IPS-15b (cell line): ENCODE results near the gene EPAS1.

Source experiments
- H3K27me3 ChIP-seq: one replicate; pipeline ENCODE4 v1.6.1; 2013; ENCODE audit warnings: low read length; ENCODE audit not compliant: control insufficient read depth, insufficient read depth
- H3K36me3 ChIP-seq: one replicate; pipeline ENCODE4 v1.6.1; 2013; ENCODE audit warnings: low read length; ENCODE audit not compliant: control insufficient read depth, insufficient read depth
- H3K4me1 ChIP-seq: one replicate; pipeline ENCODE4 v1.6.1; 2013; ENCODE audit warnings: mild to moderate bottlenecking, low read length; ENCODE audit not compliant: control insufficient read depth, insufficient read depth
- H3K4me3 ChIP-seq: one replicate; pipeline ENCODE4 v1.5.1; 2013; ENCODE audit warnings: low read depth, low read length
- H3K9ac ChIP-seq: one replicate; pipeline ENCODE4 v1.6.1; 2013; ENCODE audit warnings: low read depth, mild to moderate bottlenecking, low read length
- H3K9me3 ChIP-seq: one replicate; pipeline ENCODE4 v1.6.1; 2013; ENCODE audit warnings: mild to moderate bottlenecking, low read length; ENCODE audit not compliant: control insufficient read depth, insufficient read depth

EPAS1 gene

GRCh38 chr2:46435796-46436360 lies 138.7 kb downstream of the EPAS1 start:
- Histone ChIP-seq H3K4me1 (no peaks in the 10 kb centered on the region), H3K4me3 (no peak overlapping the region), H3K9ac (no peak overlapping the region), H3K9me3 (no peaks in the 10 kb centered on the region), H3K27me3 (no peaks in the 10 kb centered on the region), H3K36me3 (no peaks in the 10 kb centered on the region)
